Neuronal stem cell (in vitro differentiated cells): ENCODE measurements around the gene SYNE3.

Source experiments
- DNase-seq: peaks from one replicate; pipeline ENCODE4 v3.0.0-alpha.2; 2013; ENCODE audit warnings: low spot score
- H2AFZ ChIP-seq: one replicate; pipeline ENCODE4 v1.6.1; 2013; ENCODE audit warnings: mild to moderate bottlenecking, low read length, inconsistent platforms
- H2AK5ac ChIP-seq: 2 replicates; pipeline ENCODE4 v1.6.1; 2013; ENCODE audit warnings: low read depth, mild to moderate bottlenecking, inconsistent platforms, low read length, moderate library complexity, mixed read lengths
- H2BK120ac ChIP-seq: 2 replicates; pipeline ENCODE4 v1.6.1; 2013; ENCODE audit warnings: low read depth, mild to moderate bottlenecking, inconsistent platforms, low read length, moderate library complexity, mixed read lengths
- H2BK12ac ChIP-seq: one replicate; pipeline ENCODE4 v1.6.1; 2013; ENCODE audit warnings: low read length, inconsistent platforms
- H2BK15ac ChIP-seq: 2 replicates; pipeline ENCODE4 v1.6.1; 2013; ENCODE audit warnings: mild to moderate bottlenecking, low read length, inconsistent platforms, mixed read lengths
- H2BK5ac ChIP-seq: one replicate; pipeline ENCODE4 v1.6.1; 2013; ENCODE audit warnings: inconsistent platforms, mild to moderate bottlenecking, low read length, moderate library complexity
- H3K14ac ChIP-seq: one replicate; pipeline ENCODE4 v1.6.1; 2013; ENCODE audit warnings: low read length, inconsistent platforms
- H3K18ac ChIP-seq: 2 replicates; pipeline ENCODE4 v1.6.1; 2013; ENCODE audit warnings: low read length, inconsistent platforms
- H3K23ac ChIP-seq: 2 replicates; pipeline ENCODE4 v1.6.1; 2013; ENCODE audit warnings: low read depth, mild to moderate bottlenecking, mixed read lengths, low read length, inconsistent platforms; ENCODE audit not compliant: poor library complexity
- H3K27ac ChIP-seq: replicated peaks from 3 replicates; pipeline ENCODE4 v1.5.1; 2013; ENCODE audit warnings: low read length, inconsistent platforms
- H3K27me3 ChIP-seq, 3 experiments: 2 replicates each; pipeline ENCODE4 v1.6.1; 2013; ENCODE audit warnings: low read length in 3 of 3, mild to moderate bottlenecking in 2 of 3, inconsistent platforms in 1 of 3, low read depth in 1 of 3, mixed read lengths in 1 of 3, moderate library complexity in 1 of 3; ENCODE audit not compliant: control insufficient read depth in 3 of 3, insufficient read depth in 3 of 3
- H3K36me3 ChIP-seq, 2 donors: replicated peaks in 1 of 2; 2 replicates each; pipeline ENCODE4 v1.6.1; 2013; ENCODE audit warnings: low read length in 2 of 2; ENCODE audit not compliant: control insufficient read depth in 2 of 2, insufficient read depth in 2 of 2
- H3K4ac ChIP-seq: 2 replicates; pipeline ENCODE4 v1.6.1; 2013; ENCODE audit warnings: inconsistent platforms, mild to moderate bottlenecking, low read length, moderate library complexity
- H3K4me1 ChIP-seq, 2 donors: 1 replicate in 1 of 2; 2 replicates in 1 of 2; pipeline ENCODE4 v1.6.1; 2013; ENCODE audit warnings: low read length in 2 of 2, low read depth in 1 of 2; ENCODE audit not compliant: control insufficient read depth in 2 of 2, insufficient read depth in 1 of 2
- H3K4me2 ChIP-seq: one replicate; pipeline ENCODE4 v1.6.1; 2013; ENCODE audit warnings: mild to moderate bottlenecking, low read length, inconsistent platforms; ENCODE audit not compliant: insufficient read depth, poor library complexity, severe bottlenecking
- H3K4me3 ChIP-seq, 2 donors: 2 replicates each; pipeline ENCODE4 v1.5.1; 2013; ENCODE audit warnings: low read length in 2 of 2, mild to moderate bottlenecking in 2 of 2, inconsistent platforms in 1 of 2, moderate library complexity in 1 of 2
- H3K79me1 ChIP-seq: one replicate; pipeline ENCODE4 v1.6.1; 2013; ENCODE audit warnings: low read depth, mild to moderate bottlenecking, inconsistent platforms, low read length, moderate library complexity
- H3K9ac ChIP-seq: one replicate; pipeline ENCODE4 v1.6.1; 2013; ENCODE audit warnings: mild to moderate bottlenecking, low read depth, low read length, inconsistent platforms; ENCODE audit not compliant: poor library complexity
- H3K9me3 ChIP-seq, 2 donors: replicated peaks in 1 of 2; 2 replicates each; pipeline versions ENCODE3 to v1.6.1; 2013; ENCODE audit warnings: low read length in 2 of 2, mild to moderate bottlenecking in 2 of 2, inconsistent platforms in 1 of 2, low read depth in 1 of 2, mixed read lengths in 1 of 2, moderate library complexity in 1 of 2; ENCODE audit not compliant: control insufficient read depth in 2 of 2, insufficient read depth in 1 of 2
- H4K8ac ChIP-seq: one replicate; pipeline ENCODE4 v1.6.1; 2013; ENCODE audit warnings: low read depth, mild to moderate bottlenecking, inconsistent platforms, low read length, moderate library complexity
- H4K91ac ChIP-seq: one replicate; pipeline ENCODE4 v1.6.1; 2013; ENCODE audit warnings: low read length, low read depth, mild to moderate bottlenecking, inconsistent platforms; ENCODE audit not compliant: poor library complexity
- WGBS, 2 donors: extraction: QIAGEN DNeasy Blood & Tissue Kit; methylation state at CpG; one replicate each; pipeline ENCODE4 v1.1.7; 2013; ENCODE audit warnings: missing lambda C conversion rate in 2 of 2, mixed read lengths in 1 of 2; ENCODE audit not compliant: insufficient read length in 2 of 2, insufficient replicate concordance in 1 of 2; ENCODE audit errors: extremely low coverage in 2 of 2; 5-methylcytosine and 5-hydroxymethylcytosine counted together

SYNE3 gene

DNA sequence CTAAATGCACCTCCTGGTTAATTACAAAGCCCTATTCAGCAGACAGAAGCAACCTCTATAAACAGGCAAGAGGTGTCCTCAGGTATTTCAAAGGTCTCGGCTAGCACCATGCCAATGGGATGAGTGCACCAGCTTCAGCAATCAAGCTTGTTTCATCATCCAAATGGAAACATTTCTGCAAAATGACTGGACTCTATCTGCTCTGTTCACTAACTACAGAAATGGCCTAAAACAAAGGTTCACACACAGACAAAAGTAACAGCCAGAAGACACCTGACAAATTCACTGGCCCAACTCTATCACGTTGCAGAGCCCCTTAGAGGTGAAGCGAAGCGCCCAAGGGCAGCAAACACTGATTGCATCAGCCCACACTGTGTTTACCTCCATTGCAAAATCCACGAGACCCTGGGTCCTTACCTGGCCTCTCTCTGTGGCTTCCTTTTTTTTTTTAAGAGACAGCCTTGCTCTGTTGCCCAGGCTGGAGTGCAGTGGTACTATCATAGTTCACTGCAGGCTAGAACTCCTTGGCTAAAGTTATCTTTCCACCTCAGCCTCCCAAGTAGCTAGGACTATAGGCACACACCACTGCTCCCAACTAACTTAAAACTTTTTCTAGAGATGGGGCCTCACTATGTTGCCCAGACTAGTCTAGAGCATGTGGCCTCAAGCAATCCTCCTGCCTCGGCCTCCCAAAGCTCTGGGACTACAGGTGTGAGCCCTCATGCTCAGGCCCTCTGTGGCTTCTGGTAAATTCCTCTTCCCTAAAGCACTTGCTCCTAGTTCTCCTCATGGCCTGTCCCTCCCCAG, 8.5 kb upstream of the SYNE3 start:
- no peak overlapping the region for H4K8ac ChIP-seq
- no peak overlapping the region for H3K27ac ChIP-seq
- no peak overlapping the region for H3K4me3 ChIP-seq
- H3K27me3 ChIP-seq: no peaks in the 10 kb centered on the region
- no peak overlapping the region for H2AFZ ChIP-seq
- no peak overlapping the region for H3K4me2 ChIP-seq
- no peak overlapping the region for H2BK120ac ChIP-seq
- no peak overlapping the region for H2BK5ac ChIP-seq
- no peak for DNase-seq
- no peak overlapping the region for H4K91ac ChIP-seq
- H3K9ac ChIP-seq: no peak overlapping the region
- H2BK12ac ChIP-seq: no peak overlapping the region
- no peak overlapping the region for H3K4ac ChIP-seq
- peaks cover 0 to 1% of the 10 kb centered on the region in 2 donors for H3K4me1 ChIP-seq
- no peak overlapping the region for H2AK5ac ChIP-seq
- no CpG with 5 or more reads among the region's 6 CpGs for WGBS, 2 donors
- H2BK15ac ChIP-seq: no peak overlapping the region
- H3K79me1 ChIP-seq: no peaks in the 10 kb centered on the region
- H3K23ac ChIP-seq: no peak overlapping the region
- no peaks in the 10 kb centered on the region for H3K9me3 ChIP-seq
- no peak overlapping the region for H3K18ac ChIP-seq
- no peak overlapping the region for H3K14ac ChIP-seq
- H3K36me3 ChIP-seq: peaks cover 0 to 13% of the 10 kb centered on the region in 2 donors

DNA sequence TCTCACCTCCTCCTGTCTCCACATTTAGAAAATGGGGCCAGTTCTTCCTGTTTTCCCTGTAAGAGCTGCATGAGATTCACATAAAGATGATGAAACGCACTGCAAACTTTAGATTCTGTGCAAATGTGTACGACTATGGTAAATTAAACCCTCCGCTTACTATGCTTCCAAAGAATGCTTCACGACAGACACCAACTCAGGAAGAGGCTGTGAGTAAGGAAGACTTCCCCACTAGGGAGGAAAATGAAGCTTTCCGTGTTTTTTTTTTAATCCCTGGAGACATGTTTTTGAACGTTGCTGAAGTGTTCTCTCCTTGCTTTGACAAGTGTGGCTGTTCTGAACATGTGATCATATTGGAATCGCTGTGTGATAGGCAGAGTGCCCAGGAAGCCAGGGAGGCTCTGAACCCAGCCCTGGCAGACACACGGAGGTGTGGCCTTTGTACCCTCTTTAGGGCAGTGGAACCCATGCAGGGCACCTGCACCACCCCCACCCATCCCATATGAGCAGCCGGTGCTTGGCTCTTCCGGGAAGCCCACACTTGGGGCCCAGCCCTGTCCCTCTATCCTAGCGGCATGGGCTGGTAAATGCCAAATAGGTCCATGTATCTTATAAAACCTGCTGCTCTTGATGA, 7.5 kb upstream of the SYNE3 start:
- Histone ChIP-seq H3K4ac (no peak overlapping the region), H3K4me1 (peaks cover 0 to 1% of the 10 kb centered on the region in 2 donors), H3K4me3 (no peak overlapping the region), H3K23ac (no peak overlapping the region), H2AK5ac (no peak overlapping the region), H3K18ac (no peak overlapping the region), H3K27me3 (no peaks in the 10 kb centered on the region), H2BK120ac (no peak overlapping the region), H3K9me3 (no peaks in the 10 kb centered on the region), H3K4me2 (no peak overlapping the region), H2BK12ac (no peak overlapping the region), H2BK5ac (no peak overlapping the region), H4K8ac (no peak overlapping the region), H2BK15ac (no peak overlapping the region), H2AFZ (no peak overlapping the region), H3K36me3 (peaks cover 0 to 3% of the 10 kb centered on the region in 2 donors), H3K9ac (no peak overlapping the region), H3K14ac (no peak overlapping the region), H3K79me1 (no peaks in the 10 kb centered on the region), H3K27ac (no peak overlapping the region), H4K91ac (no peak overlapping the region)
- no CpG with 5 or more reads among the region's 11 CpGs for WGBS, 2 donors
- no peak for DNase-seq

DNA sequence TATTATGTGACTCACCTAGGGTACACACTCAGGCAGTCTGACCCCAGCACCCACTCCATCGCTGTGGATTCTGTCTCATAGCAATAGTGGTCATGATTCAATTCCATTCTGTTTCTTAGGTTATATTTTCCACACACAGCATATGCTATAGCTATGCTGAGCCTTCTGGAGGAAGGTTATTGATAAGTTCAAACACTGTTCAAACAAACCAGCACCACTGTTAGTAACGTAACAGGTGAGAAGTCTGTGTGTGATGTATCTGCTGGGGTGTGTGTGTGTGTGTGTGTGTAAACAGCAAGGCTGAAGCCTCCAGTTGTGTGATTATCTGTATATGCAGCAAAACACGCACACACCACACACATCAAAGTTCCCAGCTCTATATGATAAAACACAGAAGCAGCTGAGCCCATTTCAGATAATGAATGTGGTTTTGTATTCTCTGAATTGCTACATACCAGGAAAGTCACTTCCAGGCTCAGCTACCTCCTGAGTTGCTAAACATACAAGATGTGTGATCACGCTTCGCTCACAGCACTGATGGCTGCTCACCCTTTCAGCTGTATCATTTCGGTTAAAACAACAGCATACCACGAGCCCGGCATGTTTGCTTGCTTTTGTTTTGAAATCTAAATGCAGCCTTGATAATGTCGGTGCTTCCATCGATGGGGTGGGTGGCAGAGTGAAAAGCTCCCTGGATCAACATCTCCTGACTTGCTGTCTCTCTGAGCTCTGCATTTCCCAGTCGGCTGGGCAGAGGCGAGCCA, 6.8 kb upstream of the SYNE3 start:
- no peaks in the 10 kb centered on the region for H3K79me1 ChIP-seq
- no peak overlapping the region for H3K4ac ChIP-seq
- H4K8ac ChIP-seq: no peak overlapping the region
- H2BK12ac ChIP-seq: no peak overlapping the region
- no peaks in the 10 kb centered on the region for H3K36me3 ChIP-seq
- H3K27ac ChIP-seq: no peak overlapping the region
- no peak overlapping the region for H4K91ac ChIP-seq
- no peak overlapping the region for H3K23ac ChIP-seq
- no peak for DNase-seq
- no peak overlapping the region for H2AFZ ChIP-seq
- no peak overlapping the region for H3K9ac ChIP-seq
- no peaks in the 10 kb centered on the region for H3K9me3 ChIP-seq
- H3K4me3 ChIP-seq: no peak overlapping the region
- H2BK15ac ChIP-seq: no peak overlapping the region
- H2AK5ac ChIP-seq: no peak overlapping the region
- WGBS, 2 donors: no CpG with 5 or more reads among the region's 12 CpGs
- H3K18ac ChIP-seq: no peak overlapping the region
- peaks cover 0 to 1% of the 10 kb centered on the region in 2 donors for H3K4me1 ChIP-seq
- H3K27me3 ChIP-seq: peaks cover 0 to 6% (median 1%) of the 10 kb centered on the region in 3 experiments
- H3K14ac ChIP-seq: no peak overlapping the region
- no peak overlapping the region for H2BK120ac ChIP-seq
- no peak overlapping the region for H3K4me2 ChIP-seq
- no peak overlapping the region for H2BK5ac ChIP-seq

DNA sequence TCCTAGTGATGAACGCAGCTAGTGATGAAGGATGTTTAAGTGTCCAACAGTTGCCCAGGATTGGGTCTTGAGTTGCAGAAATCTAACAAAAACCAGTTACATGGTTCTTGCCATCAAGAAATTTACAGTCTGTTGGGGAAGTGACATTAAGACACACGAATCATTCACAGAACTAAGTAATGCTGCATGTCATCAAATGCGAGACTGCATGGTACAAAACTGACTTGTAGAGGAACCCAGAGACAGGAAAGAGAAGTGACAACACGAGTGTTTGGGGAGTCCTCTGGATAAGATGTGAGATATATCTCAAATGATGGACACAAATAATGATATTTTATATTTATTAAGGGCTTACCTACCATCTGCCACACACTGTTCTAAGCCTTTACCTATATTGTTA, 6.1 kb upstream of the SYNE3 start:
- no peak for DNase-seq
- Histone ChIP-seq H2BK5ac (no peak overlapping the region), H2AFZ (no peak overlapping the region), H2BK12ac (no peak overlapping the region), H3K14ac (no peak overlapping the region), H4K91ac (no peak overlapping the region), H3K4me3 (no peak overlapping the region), H2BK15ac (no peak overlapping the region), H3K4ac (no peak overlapping the region), H3K23ac (no peak overlapping the region), H4K8ac (no peak overlapping the region), H3K9me3 (no peaks in the 10 kb centered on the region), H3K27ac (no peak overlapping the region), H2BK120ac (no peak overlapping the region), H3K4me1 (peaks cover 0 to 1% of the 10 kb centered on the region in 2 donors), H3K4me2 (no peak overlapping the region), H3K18ac (no peak overlapping the region), H3K9ac (no peak overlapping the region), H2AK5ac (no peak overlapping the region), H3K79me1 (no peaks in the 10 kb centered on the region), H3K36me3 (no peaks in the 10 kb centered on the region), H3K27me3 (peaks cover 0 to 13% (median 2%) of the 10 kb centered on the region in 3 experiments)
- no CpG with 5 or more reads among the region's 4 CpGs for WGBS, 2 donors
